GM03348 (cell line): ENCODE data around the gene MIDN.

ENCODE experiments used
- DNase-seq: peaks from one replicate; pipeline ENCODE4 v3.0.0; 2012; ENCODE audit warnings: low spot score

The MIDN gene

GRCh38 chr19:1270854-1271527, 22.6 kb downstream of the MIDN start:
- no peak for DNase-seq

- no peak for DNase-seq
Observed at GRCh38 chr19:1271528-1272422, 23.4 kb downstream of the MIDN start.

- DNase-seq, result no peak
Observed at GRCh38 chr19:1272423-1273262, 24.3 kb downstream of the MIDN start.

GRCh38 chr19:1273263-1274041, 25.1 kb downstream of the MIDN start:
- no peak for DNase-seq

- no peak for DNase-seq
Observed at GRCh38 chr19:1274081-1274851, 25.9 kb downstream of the MIDN start.

GRCh38 chr19:1274852-1275259, 26.5 kb downstream of the MIDN start:
- DNase-seq, result no peak

GRCh38 chr19:1275260-1275975, 27.0 kb downstream of the MIDN start, which contains the start of gene FAM174C:
TSS of gene FAM174C (plus strand) at chr19:1275530. CDS start at chr19:1275550, 20 bp downstream.
- DNase-seq, result peak; percentile 97

GRCh38 chr19:1275976-1276627, 27.7 kb downstream of the MIDN start:
- no peak for DNase-seq

GRCh38 chr19:1276628-1277022, 28.2 kb downstream of the MIDN start:
- DNase-seq, result no peak

- no peak for DNase-seq
Observed at GRCh38 chr19:1277061-1277460, 28.7 kb downstream of the MIDN start.

GRCh38 chr19:1278074-1278473, 29.7 kb downstream of the MIDN start:
- DNase-seq, result no peak

- no peak for DNase-seq
Observed at GRCh38 chr19:1278713-1279660, 30.6 kb downstream of the MIDN start.

GRCh38 chr19:1279782-1280341, 31.5 kb downstream of the MIDN start:
- peak; percentile 91 for DNase-seq

- no peak for DNase-seq
Observed at GRCh38 chr19:1280636-1281568, 32.5 kb downstream of the MIDN start.

GRCh38 chr19:1281569-1282287, 33.3 kb downstream of the MIDN start:
- no peak for DNase-seq

- DNase-seq, result no peak
Observed at GRCh38 chr19:1282588-1283206, 34.3 kb downstream of the MIDN start.
